GM19463 (cell line): ENCODE measurements around the gene PARD6A.

Experiments used
- ATAC-seq: cut with Tn5 transposase; IDR thresholded peaks from one replicate; pipeline ENCODE4 v1.9.1; 2021; ENCODE audit warnings: mild to moderate bottlenecking, moderate library complexity; ENCODE audit not compliant: unreplicated experiment

PARD6A gene

GRCh38 chr16:67666559-67667452 lies 6.0 kb downstream of the PARD6A start, which contains the start of the genes C16orf86 and ENKD1:
C16orf86 (plus strand) TSS chr16:67666814; CDS start chr16:67666971, 157 bp downstream.
ENKD1 (minus strand) TSS chr16:67666750; CDS start chr16:67666442, 308 bp downstream.
- peak; percentile 68 for ATAC-seq

- no peak for ATAC-seq
These were observed 6.7 kb downstream of the PARD6A start for GRCh38 chr16:67667453-67667816.

GRCh38 chr16:67667817-67668494 lies 7.2 kb downstream of the PARD6A start:
- ATAC-seq: peak; percentile 75

- ATAC-seq: no peak
These were observed 7.9 kb downstream of the PARD6A start for GRCh38 chr16:67668495-67669157.

GRCh38 chr16:67669499-67670101 lies 8.8 kb downstream of the PARD6A start:
- ATAC-seq: no peak

- no peak for ATAC-seq
These were observed 11.5 kb downstream of the PARD6A start for GRCh38 chr16:67672306-67672705.

- no peak for ATAC-seq
These were observed 12.2 kb downstream of the PARD6A start for GRCh38 chr16:67672739-67673662.

- ATAC-seq: no peak
These were observed 13.2 kb downstream of the PARD6A start for GRCh38 chr16:67673712-67674580.

- no peak for ATAC-seq
These were observed 14.3 kb downstream of the PARD6A start for GRCh38 chr16:67674851-67675578.

GRCh38 chr16:67675579-67675935 lies 14.8 kb downstream of the PARD6A start:
- ATAC-seq: no peak

GRCh38 chr16:67675999-67676398 lies 15.2 kb downstream of the PARD6A start:
- ATAC-seq: no peak

- no peak for ATAC-seq
These were observed 15.8 kb downstream of the PARD6A start for GRCh38 chr16:67676516-67676915.

GRCh38 chr16:67676939-67677338 lies 16.2 kb downstream of the PARD6A start:
- ATAC-seq: no peak

- no peak for ATAC-seq
These were observed 17.0 kb downstream of the PARD6A start for GRCh38 chr16:67677712-67678111.

- ATAC-seq: no peak
These were observed 17.7 kb downstream of the PARD6A start for GRCh38 chr16:67678354-67679023.

GRCh38 chr16:67679935-67680897 lies 19.5 kb downstream of the PARD6A start:
- ATAC-seq: no peak

- ATAC-seq: no peak
These were observed 23.0 kb downstream of the PARD6A start for GRCh38 chr16:67683767-67684166.
